D341Med (cell line): ENCODE measurements around the gene C14orf93.

ENCODE experiments used
- DNase-seq: peaks from one replicate; pipeline ENCODE4 v3.0.0; 2012; ENCODE audit warnings: low spot score

C14orf93 gene

GRCh38 chr14:23009939-23010726, at the start of gene C14orf93:
TSS of gene C14orf93 (minus strand) at chr14:23010143. CDS start at chr14:22999023, 11,120 bp downstream.
- peak; percentile 93 for DNase-seq

- no peak for DNase-seq
Measured at GRCh38 chr14:23058654-23059504, 48.9 kb upstream of the C14orf93 start.

- peak; percentile 90 for DNase-seq
Measured at GRCh38 chr14:23057757-23058653, 48.1 kb upstream of the C14orf93 start.

GRCh38 chr14:23056956-23057756, 47.2 kb upstream of the C14orf93 start, which contains the start of gene CDH24:
TSS of gene CDH24 (minus strand) at chr14:23057520. CDS start at chr14:23055733, 1,787 bp downstream.
- peak; percentile 87 for DNase-seq

- peak; percentile 86 for DNase-seq
Measured at GRCh38 chr14:23056145-23056955, 46.4 kb upstream of the C14orf93 start.

GRCh38 chr14:23055621-23056144, 45.7 kb upstream of the C14orf93 start:
- no peak for DNase-seq

GRCh38 chr14:23055147-23055550, 45.2 kb upstream of the C14orf93 start:
- no peak for DNase-seq

- DNase-seq = peak; percentile 60
Measured at GRCh38 chr14:23054000-23054811, 44.3 kb upstream of the C14orf93 start.

GRCh38 chr14:23053426-23053825, 43.5 kb upstream of the C14orf93 start:
- no peak for DNase-seq

- no peak for DNase-seq
Measured at GRCh38 chr14:23052671-23053070, 42.7 kb upstream of the C14orf93 start.

- peak; percentile 81 for DNase-seq
Measured at GRCh38 chr14:23052182-23052623, 42.3 kb upstream of the C14orf93 start.

GRCh38 chr14:23051141-23052057, 41.5 kb upstream of the C14orf93 start:
- DNase-seq = no peak

- DNase-seq = no peak
Measured at GRCh38 chr14:23049011-23049410, 39.1 kb upstream of the C14orf93 start.

- DNase-seq = no peak
Measured at GRCh38 chr14:23047751-23048693, 38.1 kb upstream of the C14orf93 start.

- no peak for DNase-seq
Measured at GRCh38 chr14:23047034-23047634, 37.2 kb upstream of the C14orf93 start.
